Stomach (tissue), 9 donors: ENCODE measurements around the gene CABS1. TPM values are rescaled to one million over a fixed set of nuclear protein-coding genes. Genes with fewer than 3 reads are reported as not detected.

Experiments used
- DNase-seq, 2 donors: peaks; one replicate each; pipeline versions ENCODE4 v3.0.0 to v3.0.0-alpha.2; 2013 to 2019
- H3K27ac ChIP-seq, 5 donors: fragments of 200-600 bp in 4 of 5; sonication (generic) in 4 of 5; one replicate each; pipeline ENCODE4 v1.5.1; 2013 to 2019; ENCODE audit warnings: mild to moderate bottlenecking in 1 of 5, moderate library complexity in 1 of 5
- H3K27me3 ChIP-seq, 3 donors: fragments of 200-600 bp; sonication (generic); one replicate each; pipeline ENCODE4 v1.5.1; 2017 to 2019; ENCODE audit warnings: mixed run types in 1 of 3
- H3K36me3 ChIP-seq, 4 donors: fragments of 200-600 bp; sonication (generic); 1 replicate in 3 of 4; 2 replicates in 1 of 4; pipeline ENCODE4 v1.5.1; 2016 to 2019
- H3K4me1 ChIP-seq, 4 donors: fragments of 200-600 bp; sonication (generic); one replicate each; pipeline ENCODE4 v1.5.1; 2016 to 2019
- H3K4me3 ChIP-seq, 4 donors: fragments of 200-600 bp; sonication (generic) in 3 of 4; one replicate each; pipeline ENCODE4 v1.5.1; 2016 to 2019; ENCODE audit warnings: mild to moderate bottlenecking in 1 of 4
- H3K9me3 ChIP-seq, 4 donors: fragments of 200-600 bp; sonication (generic); one replicate each; pipeline ENCODE4 v1.5.1; 2016 to 2019
- EP300 ChIP-seq: sonication (generic); formaldehyde crosslinking; IDR thresholded peaks from one replicate; pipeline ENCODE4 v1.6.1; 2017; ENCODE audit warnings: antibody characterized with exemption
- POLR2A ChIP-seq, 4 donors: fragments of 450-650 bp; IDR thresholded peaks; one replicate each; pipeline ENCODE4 v1.6.1; 2016; ENCODE audit warnings: antibody characterized with exemption in 4 of 4, control low read depth in 2 of 4, mild to moderate bottlenecking in 1 of 4, moderate library complexity in 1 of 4
- POLR2AphosphoS5 ChIP-seq, 3 donors: sonication (generic); formaldehyde crosslinking; IDR thresholded peaks; one replicate each; pipeline ENCODE4 v1.6.1; 2016; ENCODE audit warnings: antibody characterized with exemption in 3 of 3
- WGBS, 5 donors: extraction: QIAGEN DNeasy Blood & Tissue Kit in 3 of 5; methylation state at CpG; one replicate each; pipeline versions ENCODE4 v1.1.5 to v1.1.7; 2013 to 2018; 5-methylcytosine and 5-hydroxymethylcytosine counted together
- intact Hi-C: fragments of 100-400 bp; cut with DNase I; formaldehyde crosslinking; loops from one replicate; pipeline ENCODE4 v1.15.1; 2023; ENCODE audit warnings: low total_unique reads
- polyA plus RNA-seq, 3 donors: library from polyadenylated mRNA; stranded (reverse); fragments of 200-250 nt; gene quantifications; one replicate each; pipeline ENCODE4 v1.2.3, GENCODE V29; 2013
- total RNA-seq, 5 donors: library from RNA; depleted of rRNA; stranded (reverse); fragments of >200 nt; gene quantifications; one replicate each; pipeline versions ENCODE4 v1.1.0 to v1.2.3, GENCODE V29; 2014 to 2016
- TF ChIP-seq, protein P1 (sequence below), 7 experiments: fragments of 450-650 bp in 4 of 7; fragments of 200-600 bp in 3 of 7; sonication (generic) in 3 of 7; IDR thresholded peaks; one replicate each; pipeline ENCODE4 v1.5.1; 2016 to 2019; ENCODE audit warnings: antibody characterized with exemption in 7 of 7, control low read depth in 2 of 7, mild to moderate bottlenecking in 1 of 7
- donor health status: healthy with polysubstance abuse.
- donor health status: Bipolar disorder and iron deficiency.
- donor health status: healthy.

Gene CABS1
- total and polyA plus RNA-seq, 8 donors: not detected

DNA sequence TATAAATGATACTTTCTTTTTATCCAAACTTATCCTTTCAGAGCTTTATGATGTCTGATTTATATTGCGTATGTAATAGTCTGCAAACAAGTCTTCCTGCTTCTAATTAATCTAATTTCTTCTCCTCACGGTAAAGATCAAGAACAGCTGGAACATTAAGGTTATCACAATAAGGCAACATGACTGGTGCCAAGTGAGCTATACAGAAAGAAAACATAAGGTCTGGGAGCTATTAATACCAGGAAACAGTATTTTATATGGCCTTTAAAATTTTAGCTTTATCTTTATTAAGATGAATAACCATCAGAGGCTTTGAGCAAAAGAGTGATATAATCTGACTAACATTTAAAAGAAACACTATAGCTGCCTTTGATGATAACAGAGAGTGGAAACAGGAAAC, 28.7 kb upstream of the CABS1 start:
- no peak for DNase-seq
- no peak for TF ChIP-seq EP300
- TF ChIP-seq POLR2AphosphoS5 (IDR thresholded peaks at IDR 0.05): no peak
- TF ChIP-seq, protein P1, sequence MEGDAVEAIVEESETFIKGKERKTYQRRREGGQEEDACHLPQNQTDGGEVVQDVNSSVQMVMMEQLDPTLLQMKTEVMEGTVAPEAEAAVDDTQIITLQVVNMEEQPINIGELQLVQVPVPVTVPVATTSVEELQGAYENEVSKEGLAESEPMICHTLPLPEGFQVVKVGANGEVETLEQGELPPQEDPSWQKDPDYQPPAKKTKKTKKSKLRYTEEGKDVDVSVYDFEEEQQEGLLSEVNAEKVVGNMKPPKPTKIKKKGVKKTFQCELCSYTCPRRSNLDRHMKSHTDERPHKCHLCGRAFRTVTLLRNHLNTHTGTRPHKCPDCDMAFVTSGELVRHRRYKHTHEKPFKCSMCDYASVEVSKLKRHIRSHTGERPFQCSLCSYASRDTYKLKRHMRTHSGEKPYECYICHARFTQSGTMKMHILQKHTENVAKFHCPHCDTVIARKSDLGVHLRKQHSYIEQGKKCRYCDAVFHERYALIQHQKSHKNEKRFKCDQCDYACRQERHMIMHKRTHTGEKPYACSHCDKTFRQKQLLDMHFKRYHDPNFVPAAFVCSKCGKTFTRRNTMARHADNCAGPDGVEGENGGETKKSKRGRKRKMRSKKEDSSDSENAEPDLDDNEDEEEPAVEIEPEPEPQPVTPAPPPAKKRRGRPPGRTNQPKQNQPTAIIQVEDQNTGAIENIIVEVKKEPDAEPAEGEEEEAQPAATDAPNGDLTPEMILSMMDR (IDR thresholded peaks at IDR 0.05): no peak
- TF ChIP-seq POLR2A (IDR thresholded peaks at IDR 0.05): no peak
- Histone ChIP-seq H3K9me3 (no peaks in the 10 kb centered on the region), H3K36me3 (no peaks in the 10 kb centered on the region), H3K27ac (no peak overlapping the region), H3K4me3 (no peak overlapping the region), H3K4me1 (no peaks in the 10 kb centered on the region), H3K27me3 (no peaks in the 10 kb centered on the region)
- intact Hi-C loops: no loop called here
- WGBS, 5 donors: 25 to 34% (median 29%) methylated on average over 2 of the region's 2 CpGs

- Histone ChIP-seq H3K4me3 (no peak overlapping the region), H3K36me3 (no peaks in the 10 kb centered on the region), H3K9me3 (no peaks in the 10 kb centered on the region), H3K27ac (no peak overlapping the region), H3K4me1 (no peaks in the 10 kb centered on the region), H3K27me3 (no peaks in the 10 kb centered on the region)
- no peak for DNase-seq
- TF ChIP-seq, protein P1 (IDR thresholded peaks at IDR 0.05): no peak
- TF ChIP-seq POLR2A (IDR thresholded peaks at IDR 0.05) (no peak), POLR2AphosphoS5 (IDR thresholded peaks at IDR 0.05) (no peak)
- intact Hi-C loops: no loop called here
These were observed 21.0 kb upstream of the CABS1 start for GRCh38 chr4:70313736-70314135.

GRCh38 chr4:70315928-70316327, 18.9 kb upstream of the CABS1 start:
- 5 to 46% (median 22%) methylated on average over 1 of the region's 1 CpG for WGBS, 5 donors
- no peaks in the 10 kb centered on the region for H3K4me1 ChIP-seq
- H3K27me3 ChIP-seq: no peaks in the 10 kb centered on the region
- H3K9me3 ChIP-seq: no peaks in the 10 kb centered on the region
- intact Hi-C loops: no loop called here
- no peaks in the 10 kb centered on the region for H3K36me3 ChIP-seq
- no peak overlapping the region for H3K4me3 ChIP-seq
- TF ChIP-seq, protein P1 (IDR thresholded peaks at IDR 0.05): no peak
- no peak for TF ChIP-seq EP300
- no peak for TF ChIP-seq POLR2AphosphoS5 (IDR thresholded peaks at IDR 0.05)
- no peak for TF ChIP-seq POLR2A (IDR thresholded peaks at IDR 0.05)
- H3K27ac ChIP-seq: no peak overlapping the region
- no peak for DNase-seq

DNA sequence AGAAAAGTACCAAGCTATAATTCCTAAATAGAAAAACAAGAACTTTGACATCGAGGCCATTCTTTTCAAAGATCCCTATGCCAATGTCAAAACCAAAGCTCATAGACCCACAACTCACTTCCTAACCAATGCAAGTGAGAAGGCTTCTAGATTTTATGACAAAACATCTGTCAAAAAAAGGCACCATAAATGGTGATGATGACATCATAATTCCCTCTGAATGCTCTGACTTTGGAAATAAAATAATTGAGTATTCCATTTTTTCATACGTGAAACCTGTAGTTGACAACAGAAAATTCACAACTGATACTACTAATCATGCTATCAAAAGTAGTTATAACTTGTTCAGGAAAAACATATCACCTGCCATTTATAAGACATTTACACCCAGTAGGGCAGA, 8.7 kb upstream of the CABS1 start:
- no peak for TF ChIP-seq POLR2A (IDR thresholded peaks at IDR 0.05)
- TF ChIP-seq POLR2AphosphoS5 (IDR thresholded peaks at IDR 0.05): no peak
- TF ChIP-seq, protein P1 (IDR thresholded peaks at IDR 0.05): no peak
- no peak for TF ChIP-seq EP300
- intact Hi-C loops: no loop called here
- no peaks in the 10 kb centered on the region for H3K27me3 ChIP-seq
- WGBS, 5 donors: 85 to 94% (median 90%) methylated on average over 2 of the region's 2 CpGs
- H3K9me3 ChIP-seq: no peaks in the 10 kb centered on the region
- no peak overlapping the region for H3K27ac ChIP-seq
- no peaks in the 10 kb centered on the region for H3K36me3 ChIP-seq
- H3K4me1 ChIP-seq: no peaks in the 10 kb centered on the region
- no peak for DNase-seq
- H3K4me3 ChIP-seq: no peak overlapping the region

- WGBS, 5 donors: 85 to 93% (median 88%) methylated on average over 5 of the region's 5 CpGs
- TF ChIP-seq POLR2A (IDR thresholded peaks at IDR 0.05) (no peak), POLR2AphosphoS5 (IDR thresholded peaks at IDR 0.05) (no peak), EP300 (no peak)
- TF ChIP-seq, protein P1 (IDR thresholded peaks at IDR 0.05): no peak
- Histone ChIP-seq H3K36me3 (no peaks in the 10 kb centered on the region), H3K9me3 (no peaks in the 10 kb centered on the region), H3K27me3 (no peaks in the 10 kb centered on the region), H3K27ac (no peak overlapping the region), H3K4me1 (no peaks in the 10 kb centered on the region), H3K4me3 (no peak overlapping the region)
- intact Hi-C loops: no loop called here
- DNase-seq: no peak
These were observed 1.3 kb downstream of the CABS1 start for GRCh38 chr4:70336043-70336442.
